Right renal cortex interstitium (tissue), 3 donors: ENCODE data around the gene USP46. TPM values are rescaled to one million over a fixed set of nuclear protein-coding genes. Genes with fewer than 3 reads are reported as not detected.
A peak's percentile ranks its signal among the peaks of the same experiment; 100 is the strongest.

ENCODE experiments used
- DNase-seq, 3 donors: peaks; one replicate each; pipeline ENCODE4 v3.0.0-alpha.2; 2013; ENCODE audit warnings: low read depth in 3 of 3, low spot score in 2 of 3
- polyA plus RNA-seq, 3 donors: library from polyadenylated mRNA; unstranded; fragments of 120-200 nt; gene quantifications; one replicate each; pipeline ENCODE4 v1.2.1, GENCODE V29; 2013; ENCODE audit not compliant: insufficient read length in 3 of 3

The USP46 gene
- polyA plus RNA-seq, 3 donors = 31.4 to 40.5 (median 32.9) TPM

DNA sequence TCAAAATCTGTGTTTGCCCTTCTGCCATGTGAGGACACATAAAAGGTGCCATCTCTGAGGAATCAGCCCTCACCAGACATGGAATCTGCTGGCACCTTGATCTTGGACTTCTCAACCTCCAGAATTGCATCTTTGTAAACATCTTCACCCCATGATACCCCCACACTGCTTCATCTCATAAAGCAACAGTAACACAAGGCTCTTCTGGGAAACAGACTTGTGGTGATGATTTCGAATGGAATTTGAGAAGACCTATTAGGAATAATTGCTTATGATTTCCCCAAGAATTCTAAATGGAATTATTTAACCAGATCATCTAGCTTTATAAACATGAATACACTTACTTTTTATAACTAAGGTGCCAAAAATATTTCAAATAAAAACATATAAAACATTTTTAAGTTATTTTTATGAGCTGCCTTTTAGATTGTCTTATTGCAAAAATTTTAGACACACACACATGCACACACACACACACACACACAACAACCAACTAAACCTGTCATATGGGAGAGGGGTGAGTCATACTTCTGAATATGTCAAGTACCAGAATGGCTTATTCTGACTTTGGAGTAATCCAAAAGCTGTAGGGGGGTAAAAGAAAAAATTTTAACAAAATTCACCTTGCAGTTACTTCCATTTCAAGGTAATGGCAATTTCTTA, 82.0 kb downstream of the USP46 start:
- DNase-seq = no peak

DNA sequence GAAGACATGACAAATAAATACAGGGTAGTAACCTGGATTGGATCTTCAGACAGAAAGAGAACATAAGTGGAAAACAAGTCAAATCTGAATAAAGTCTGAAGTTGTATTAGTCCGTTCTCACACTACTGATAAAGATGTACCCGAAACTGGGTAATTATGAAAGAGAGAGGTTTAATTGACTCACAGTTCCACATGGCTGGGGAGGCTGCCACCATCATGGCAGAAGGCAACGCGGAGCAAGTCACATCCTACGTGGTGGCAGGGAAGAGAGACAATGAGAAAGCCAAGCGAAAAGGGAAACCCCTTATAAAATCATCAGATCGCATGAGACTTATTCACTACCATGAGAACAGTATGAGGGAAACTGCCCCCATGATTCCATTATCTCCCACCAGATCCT, 82.8 kb downstream of the USP46 start:
- no peak for DNase-seq

- DNase-seq = no peak
Observed at GRCh38 chr4:52575406-52575805, 83.7 kb downstream of the USP46 start.

- no peak for DNase-seq
Observed at GRCh38 chr4:52574036-52574435, 85.1 kb downstream of the USP46 start.

GRCh38 chr4:52573551-52573950, 85.5 kb downstream of the USP46 start:
- DNase-seq = no peak

- no peak for DNase-seq
Observed at GRCh38 chr4:52572936-52573485, 86.1 kb downstream of the USP46 start.

GRCh38 chr4:52568351-52568750, 90.8 kb downstream of the USP46 start:
- DNase-seq = no peak

GRCh38 chr4:52566136-52567031, 92.7 kb downstream of the USP46 start:
- DNase-seq = no peak

GRCh38 chr4:52560844-52561280, 98.2 kb downstream of the USP46 start:
- no peak for DNase-seq

DNA sequence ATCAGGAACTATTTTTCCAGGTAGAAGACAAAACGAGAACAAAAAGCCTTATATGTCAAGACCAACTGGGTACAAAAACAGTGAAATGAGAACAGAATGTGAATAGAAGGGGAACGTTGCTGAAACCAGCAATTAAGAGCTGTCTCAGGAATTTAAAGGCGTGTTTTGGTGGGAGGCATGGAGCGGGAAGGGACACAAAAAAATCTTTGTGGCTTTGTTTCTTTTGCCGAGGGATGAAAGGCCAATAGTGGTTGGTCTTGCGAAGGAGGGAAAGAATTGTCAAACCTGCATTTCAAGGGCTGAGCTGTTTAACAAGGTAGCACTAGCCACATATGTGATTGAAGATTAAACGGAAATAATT, 103.8 kb downstream of the USP46 start:
- DNase-seq = no peak

GRCh38 chr4:52554612-52555355, 104.3 kb downstream of the USP46 start:
- DNase-seq = no peak

- no peak for DNase-seq
Observed at GRCh38 chr4:52552778-52553177, 106.3 kb downstream of the USP46 start.

DNA sequence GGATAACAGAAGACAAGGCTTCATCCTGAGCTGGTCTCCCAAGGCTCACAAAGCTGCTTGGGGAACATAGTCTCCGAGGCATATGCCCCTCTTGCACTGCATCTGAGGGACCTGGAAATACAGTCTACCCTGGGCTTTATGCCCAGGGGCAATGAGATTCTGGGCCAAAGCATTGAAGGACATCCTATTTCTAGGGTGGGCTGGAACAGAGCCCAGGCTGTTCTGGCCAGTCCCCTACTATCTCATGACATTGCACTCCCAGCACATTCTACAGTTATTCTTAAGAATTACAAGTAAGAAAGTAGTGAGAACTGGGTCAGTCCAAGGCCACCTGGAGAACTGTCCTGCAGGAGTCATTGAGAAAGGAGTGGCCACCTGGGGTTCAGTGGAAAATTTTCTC, 107.6 kb downstream of the USP46 start:
- DNase-seq = no peak

GRCh38 chr4:52550186-52550585, 108.9 kb downstream of the USP46 start:
- DNase-seq = no peak

DNA sequence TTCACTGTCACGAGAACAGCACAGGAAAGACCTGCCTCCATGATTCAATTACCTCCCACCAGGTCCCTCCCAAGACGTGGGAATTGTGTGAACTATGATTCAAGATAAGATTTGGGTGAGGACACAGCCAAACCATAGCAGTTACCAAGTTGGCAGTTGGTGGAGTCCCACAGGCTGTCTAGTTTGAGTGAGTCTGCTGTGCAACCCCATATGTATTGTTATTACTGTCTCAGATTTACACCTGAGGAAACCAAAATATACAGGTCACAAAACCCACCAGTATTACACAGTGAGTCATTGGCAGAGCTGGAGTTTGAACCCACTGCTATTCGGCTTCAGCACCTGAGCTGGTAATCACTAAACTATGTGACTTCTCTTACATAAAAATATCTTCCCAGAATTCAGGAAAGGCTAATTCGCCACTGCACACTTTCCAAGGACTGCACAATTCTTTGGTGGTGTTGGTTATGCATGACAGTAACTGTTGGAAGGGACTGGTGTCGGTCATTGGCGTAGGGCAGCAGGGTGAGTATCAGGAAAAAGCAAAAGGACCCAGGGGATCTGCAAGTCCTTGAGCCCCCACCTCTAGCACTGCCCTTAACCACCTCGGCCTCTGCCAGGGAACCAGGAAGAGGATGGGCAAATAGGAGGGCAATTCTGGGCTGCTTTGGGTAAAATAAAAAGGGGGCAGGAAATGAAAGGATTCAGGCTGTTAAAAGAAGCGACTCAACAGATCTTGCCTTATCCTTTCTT, 110.1 kb downstream of the USP46 start:
- DNase-seq = no peak

GRCh38 chr4:52546449-52546848, 112.7 kb downstream of the USP46 start:
- DNase-seq = no peak

DNA sequence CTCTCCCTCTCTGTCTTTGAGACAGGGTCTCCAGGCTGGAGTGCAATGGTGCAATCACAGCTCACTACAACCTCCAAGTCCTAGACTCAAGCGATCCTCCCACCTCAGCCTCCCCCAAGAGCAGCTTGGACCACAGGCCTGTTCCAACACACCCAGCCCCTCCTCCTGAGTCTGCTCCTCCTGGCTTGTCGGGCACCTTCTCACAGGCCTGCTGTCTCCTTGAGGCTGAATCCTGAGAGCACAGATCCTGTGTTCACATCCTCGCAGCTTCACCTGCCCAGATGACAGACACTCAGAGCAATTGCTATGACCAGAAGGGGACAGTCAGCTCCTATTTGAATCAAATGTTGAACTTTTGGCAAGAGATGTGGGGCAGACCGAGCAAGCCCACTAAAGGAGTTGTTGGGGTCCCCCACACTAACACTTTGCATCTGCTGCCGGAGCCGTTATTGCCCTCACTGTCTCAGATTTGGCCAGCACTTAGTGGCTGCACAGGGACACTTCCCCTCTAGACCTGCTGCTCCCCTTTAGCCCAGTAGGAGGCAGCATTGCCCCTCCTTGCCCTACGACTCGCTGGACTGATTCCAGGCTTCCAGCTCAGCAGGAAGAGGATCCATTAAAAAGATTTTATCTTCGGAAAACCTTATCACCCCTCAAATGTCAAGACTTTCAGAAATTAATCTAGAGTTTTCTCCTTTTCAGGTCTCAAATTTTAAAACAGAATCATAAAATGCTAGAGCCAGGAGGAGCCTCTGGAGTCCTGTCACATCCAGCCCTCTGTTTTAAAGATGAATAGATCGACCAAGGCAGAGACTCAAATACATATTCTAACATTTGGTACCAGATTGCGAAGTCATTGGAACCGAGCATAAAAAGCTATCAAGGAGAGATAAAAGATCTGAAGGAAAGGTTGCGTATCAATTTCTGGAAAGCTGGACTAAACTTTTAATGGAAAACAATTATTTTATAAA, 113.7 kb downstream of the USP46 start:
- DNase-seq = peak; percentile 36 to 52 (median 41)
